HuH-7.5 (cell line): ENCODE results near the gene HOXD10.

ENCODE experiments used
- DNase-seq: peaks from one replicate; pipeline ENCODE4 v3.0.0; 2011; ENCODE audit warnings: low spot score

HOXD10 gene

GRCh38 chr2:176082824-176083751 lies 33.5 kb upstream of the HOXD10 start:
- DNase-seq: no peak

- no peak for DNase-seq
These were observed 32.7 kb upstream of the HOXD10 start, which contains the start of gene EVX2 for GRCh38 chr2:176083796-176084261. Gene EVX2, minus strand, starts transcription at chr2:176083962. Its CDS starts 186 bp downstream, at chr2:176083776.

DNA sequence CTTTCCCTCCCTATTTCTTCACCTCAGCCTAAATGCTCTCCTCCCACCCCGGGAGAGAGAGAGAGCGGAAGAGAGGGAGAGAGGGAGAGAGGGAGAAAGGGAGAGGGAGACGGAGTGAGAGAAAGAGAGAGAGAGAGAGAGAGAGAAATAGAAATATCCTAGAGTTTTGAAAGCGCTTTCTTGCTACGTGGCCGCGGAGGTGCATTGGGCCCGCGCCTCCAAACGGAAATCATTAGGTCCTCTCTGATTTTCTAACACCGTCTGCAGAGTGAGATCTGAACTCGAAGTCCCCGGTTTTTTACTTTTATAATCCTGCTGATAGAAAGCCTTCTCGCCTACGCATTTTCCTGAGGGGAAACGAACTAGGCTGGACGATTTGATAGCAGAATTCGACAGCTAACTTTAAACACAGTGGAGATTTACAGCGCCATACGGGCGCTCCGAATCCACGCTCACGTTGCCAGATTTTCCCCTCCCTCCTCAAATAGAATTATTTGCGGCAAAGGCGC lies 31.9 kb upstream of the HOXD10 start:
- DNase-seq: no peak

GRCh38 chr2:176085120-176085788 lies 31.3 kb upstream of the HOXD10 start:
- DNase-seq: no peak

GRCh38 chr2:176085861-176086771 lies 30.5 kb upstream of the HOXD10 start:
- peak; percentile 77 for DNase-seq

DNA sequence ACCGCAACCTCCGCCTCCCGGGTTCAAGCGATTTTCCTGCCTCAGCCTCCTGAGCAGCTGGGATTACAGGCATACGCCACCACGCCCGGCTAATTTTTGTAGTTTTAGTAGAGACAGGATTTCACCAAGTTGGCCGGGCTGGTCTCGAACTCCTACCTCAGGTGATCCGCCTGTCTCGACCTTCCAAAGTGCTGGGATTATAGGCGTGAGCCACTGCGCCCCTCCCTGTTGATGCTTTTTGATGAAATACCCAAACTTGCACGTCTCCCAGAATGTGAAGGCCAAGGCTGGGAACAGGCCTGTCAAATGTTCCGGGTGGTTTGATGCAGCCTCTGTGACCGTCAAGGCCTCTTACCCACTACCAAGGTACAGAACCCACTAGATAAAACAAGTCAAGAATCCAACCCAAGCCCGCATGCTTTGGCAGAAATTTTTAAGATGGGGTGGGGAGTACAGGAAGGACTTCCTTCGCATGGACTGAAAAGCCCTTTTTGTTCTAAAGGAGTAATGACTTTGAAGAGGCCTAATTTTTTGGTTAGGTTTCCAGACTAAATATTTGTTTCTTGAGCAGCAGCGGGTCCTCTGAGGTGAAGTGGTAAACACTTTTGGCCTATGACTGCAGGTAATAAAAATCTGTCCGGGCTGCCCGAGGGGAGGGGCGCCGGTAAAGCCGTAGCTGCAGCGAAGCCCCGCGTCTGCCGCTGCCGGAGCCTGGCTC lies 29.1 kb upstream of the HOXD10 start:
- DNase-seq: no peak

GRCh38 chr2:176088048-176088936 lies 28.3 kb upstream of the HOXD10 start:
- peak; percentile 94 for DNase-seq

DNA sequence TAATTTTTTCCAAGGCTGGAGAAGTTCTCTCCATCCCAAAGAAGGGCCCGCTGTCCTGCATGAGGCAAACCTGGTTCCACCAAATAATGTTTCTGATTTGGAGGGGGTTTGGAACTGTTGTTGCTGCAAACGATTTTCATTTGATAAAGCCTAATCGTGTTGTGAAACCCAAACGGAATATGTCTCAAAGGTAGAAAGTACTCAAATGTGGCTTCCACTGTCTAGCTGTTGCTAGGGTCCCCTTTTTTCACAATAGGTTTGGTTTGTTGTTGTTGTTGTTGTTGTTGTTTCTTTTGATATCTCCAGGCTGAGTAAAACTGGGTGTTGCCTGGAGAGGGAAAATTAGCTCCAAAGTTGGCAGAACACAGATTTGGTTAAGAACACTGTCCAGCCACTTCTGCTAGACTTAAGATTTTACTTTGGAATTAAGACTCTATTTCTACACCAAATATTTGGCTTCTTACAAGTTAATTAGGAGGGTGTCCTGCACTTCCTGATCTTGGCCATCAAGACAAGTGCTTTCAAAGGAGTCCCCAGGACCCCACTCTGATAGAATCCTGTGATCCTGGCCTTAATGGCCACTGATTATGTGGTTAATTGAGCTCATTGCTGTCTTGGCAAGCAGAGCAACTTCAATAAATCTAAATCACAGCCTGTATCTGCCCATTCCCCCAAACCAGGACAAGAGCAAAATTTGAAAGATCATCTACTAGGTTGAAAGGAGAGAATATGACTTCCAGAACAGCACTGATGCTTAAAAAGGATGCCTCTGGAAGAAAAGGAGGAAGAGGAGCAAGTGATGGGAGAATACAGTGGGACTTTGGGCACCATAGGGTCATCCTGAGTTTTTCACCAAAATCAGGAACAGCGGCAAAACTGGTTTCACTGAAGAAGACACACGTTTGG lies 27.4 kb upstream of the HOXD10 start:
- DNase-seq: no peak

- DNase-seq: no peak
These were observed 26.7 kb upstream of the HOXD10 start for GRCh38 chr2:176089843-176090395.

GRCh38 chr2:176090862-176091261 lies 25.7 kb upstream of the HOXD10 start:
- DNase-seq: no peak

DNA sequence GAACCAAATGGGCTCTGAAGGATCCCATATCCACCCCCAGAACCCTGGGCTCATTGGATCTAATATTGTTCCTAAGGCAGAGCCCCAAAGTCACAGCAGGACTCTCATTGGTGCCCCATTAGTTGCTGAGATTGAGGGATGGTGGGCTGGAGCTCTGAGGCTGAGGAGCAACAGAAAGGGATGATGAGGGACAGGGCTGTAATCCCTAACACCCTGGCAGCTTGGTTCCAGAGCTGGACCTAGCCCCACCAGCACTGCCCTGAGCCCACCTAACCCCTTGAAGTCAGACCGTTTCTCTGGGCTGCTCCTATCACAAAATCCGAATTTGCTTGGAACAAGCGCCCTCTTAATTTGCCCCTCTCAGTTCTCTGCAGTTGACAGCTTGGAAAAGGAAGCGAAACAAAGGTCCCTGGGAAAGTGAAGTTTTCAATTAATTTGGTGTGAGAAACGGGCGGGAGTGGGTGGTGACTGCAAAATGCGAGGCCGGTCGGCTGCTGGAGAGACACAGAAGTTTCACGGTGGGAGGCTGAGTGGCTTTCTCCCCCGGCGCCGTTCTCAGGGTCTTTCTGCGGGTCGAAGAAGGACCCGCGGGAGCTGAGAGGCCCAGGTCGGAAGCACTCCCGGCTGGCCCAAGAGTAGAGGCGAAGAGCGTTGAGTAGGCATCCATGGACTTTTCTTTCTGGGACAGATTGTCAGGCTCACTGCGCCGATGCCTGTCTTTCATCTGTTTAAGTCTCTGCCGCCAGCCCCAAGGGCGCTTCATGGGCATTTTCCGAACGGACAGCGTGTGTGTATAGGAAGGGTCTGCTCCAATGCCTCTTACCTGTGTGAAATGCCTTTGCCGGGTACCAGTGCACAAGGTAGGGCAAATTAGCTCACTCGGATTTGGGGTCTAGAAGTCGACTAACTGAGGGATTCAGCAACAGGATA lies 25.0 kb upstream of the HOXD10 start:
- DNase-seq: no peak

- DNase-seq: no peak
These were observed 24.1 kb upstream of the HOXD10 start, which contains the start of gene HOXD13 for GRCh38 chr2:176092270-176093144. Gene HOXD13, plus strand, starts transcription at chr2:176092721. Its CDS starts 170 bp downstream, at chr2:176092891.

DNA sequence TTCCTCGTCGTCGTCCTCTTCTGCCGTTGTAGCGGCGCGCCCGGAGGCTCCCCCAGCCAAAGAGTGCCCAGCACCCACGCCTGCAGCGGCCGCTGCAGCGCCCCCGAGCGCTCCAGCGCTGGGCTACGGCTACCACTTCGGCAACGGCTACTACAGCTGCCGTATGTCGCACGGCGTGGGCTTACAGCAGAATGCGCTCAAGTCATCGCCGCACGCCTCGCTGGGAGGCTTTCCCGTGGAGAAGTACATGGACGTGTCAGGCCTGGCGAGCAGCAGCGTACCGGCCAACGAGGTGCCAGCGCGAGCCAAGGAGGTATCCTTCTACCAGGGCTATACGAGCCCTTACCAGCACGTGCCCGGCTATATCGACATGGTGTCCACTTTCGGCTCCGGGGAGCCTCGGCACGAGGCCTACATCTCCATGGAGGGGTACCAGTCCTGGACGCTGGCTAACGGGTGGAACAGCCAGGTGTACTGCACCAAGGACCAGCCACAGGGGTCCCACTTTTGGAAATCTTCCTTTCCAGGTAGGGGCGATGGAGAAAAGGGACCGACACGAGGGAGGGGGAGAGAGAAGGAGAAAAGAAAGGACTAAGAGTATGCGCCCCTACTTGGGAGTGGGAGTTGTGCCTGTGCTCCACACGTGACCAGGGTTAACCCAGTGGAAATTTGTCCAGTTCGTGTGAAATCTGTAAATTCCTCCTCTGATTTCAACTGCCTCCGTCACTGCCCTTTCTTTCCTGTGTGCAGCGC lies 23.3 kb upstream of the HOXD10 start:
- no peak for DNase-seq

DNA sequence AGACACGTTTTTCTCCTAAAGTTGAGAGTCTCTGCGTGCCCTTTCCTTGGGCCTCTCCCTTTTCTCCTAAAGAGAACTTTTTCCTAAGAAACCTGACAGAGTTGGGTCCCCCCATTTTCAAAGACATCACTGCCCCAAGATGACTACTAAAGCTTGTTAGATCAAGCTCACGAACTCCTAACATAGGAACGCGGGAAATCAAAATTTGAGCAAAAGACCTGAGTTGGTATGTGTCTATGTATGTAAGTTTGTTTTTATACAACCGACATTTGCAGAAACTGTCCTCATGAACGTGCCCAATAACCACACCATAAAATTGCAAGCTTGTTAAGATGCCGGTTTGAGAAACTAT lies 22.7 kb upstream of the HOXD10 start:
- no peak for DNase-seq

DNA sequence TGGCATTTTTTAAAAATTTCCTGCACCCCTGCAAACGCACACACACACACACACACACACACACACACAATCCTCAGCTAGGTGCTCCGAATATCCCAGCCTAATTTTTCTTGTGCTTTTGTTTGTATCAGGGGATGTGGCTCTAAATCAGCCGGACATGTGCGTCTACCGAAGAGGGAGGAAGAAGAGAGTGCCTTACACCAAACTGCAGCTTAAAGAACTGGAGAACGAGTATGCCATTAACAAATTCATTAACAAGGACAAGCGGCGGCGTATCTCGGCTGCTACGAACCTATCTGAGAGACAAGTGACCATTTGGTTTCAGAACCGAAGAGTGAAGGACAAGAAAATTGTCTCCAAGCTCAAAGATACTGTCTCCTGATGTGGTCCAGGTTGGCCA lies 22.2 kb upstream of the HOXD10 start:
- DNase-seq: no peak

GRCh38 chr2:176095421-176095820 lies 21.2 kb upstream of the HOXD10 start:
- no peak for DNase-seq
